HEK293T (cell line): ENCODE results near the gene AGPAT3.
"Not testable (repeated sequence)": the region's sequence is repeated elsewhere in the genome, so short reads cannot be mapped to it uniquely, and the experiment has no call there.

Experiments used
- CTCF ChIA-PET: fragments of 350-600 bp; formaldehyde crosslinking; extraction: SDS; loops from one replicate; lab custom pipeline; 2021; ENCODE audit warnings: antibody characterized with exemption, inconsistent platforms; lab: Yijun Ruan, JAX
- POLR2A ChIA-PET: fragments of 350-600 bp; formaldehyde crosslinking; extraction: SDS; loops from one replicate; lab custom pipeline; 2020; ENCODE audit warnings: antibody characterized with exemption, inconsistent platforms; lab: Yijun Ruan, JAX
- DNase-seq: peaks from one replicate; pipeline ENCODE4 v3.0.0; 2012; ENCODE audit warnings: mixed read lengths; ENCODE audit errors: extremely low spot score
- ARNT ChIP-seq: fragments of 450-650 bp; IDR thresholded peaks from 2 replicates; pipeline ENCODE4 v1.6.1; 2017; ENCODE audit warnings: mild to moderate bottlenecking
- BHLHE40 ChIP-seq: fragments of 450-650 bp; IDR thresholded peaks from 2 replicates; pipeline ENCODE4 v1.6.1; 2016; ENCODE audit warnings: mild to moderate bottlenecking, moderate library complexity, borderline replicate concordance
- CTBP1 ChIP-seq: fragments of 450-650 bp; IDR thresholded peaks from 2 replicates; pipeline ENCODE4 v1.6.1; 2016; ENCODE audit warnings: borderline replicate concordance
- ELF4 ChIP-seq: fragments of 450-650 bp; IDR thresholded peaks from 2 replicates; pipeline ENCODE4 v1.6.1; 2017; ENCODE audit warnings: antibody characterized with exemption
- FOXA1 ChIP-seq: fragments of 450-650 bp; IDR thresholded peaks from 2 replicates; pipeline ENCODE4 v1.6.1; 2016; ENCODE audit warnings: mild to moderate bottlenecking
- FOXK2 ChIP-seq: fragments of 450-650 bp; IDR thresholded peaks from 2 replicates; pipeline ENCODE4 v1.6.1; 2016; ENCODE audit warnings: mild to moderate bottlenecking
- FOXM1 ChIP-seq: fragments of 450-650 bp; IDR thresholded peaks from 2 replicates; pipeline ENCODE4 v1.6.1; 2017; ENCODE audit warnings: mild to moderate bottlenecking, borderline replicate concordance
- HDGF ChIP-seq: fragments of 450-650 bp; IDR thresholded peaks from 2 replicates; pipeline ENCODE4 v1.6.1; 2017; ENCODE audit warnings: antibody characterized with exemption, borderline replicate concordance
- L3MBTL2 ChIP-seq: fragments of 450-650 bp; conservative IDR thresholded peaks from 2 replicates; pipeline ENCODE4 v1.6.1; 2016; ENCODE audit warnings: mild to moderate bottlenecking
- LEF1 ChIP-seq: fragments of 450-650 bp; IDR thresholded peaks from 2 replicates; pipeline ENCODE4 v1.6.1; 2017; ENCODE audit warnings: mild to moderate bottlenecking, borderline replicate concordance
- NFRKB ChIP-seq: fragments of 450-650 bp; IDR thresholded peaks from 2 replicates; pipeline ENCODE4 v1.6.1; 2016; ENCODE audit warnings: mild to moderate bottlenecking, moderate library complexity
- SP1 ChIP-seq: fragments of 450-650 bp; IDR thresholded peaks from 2 replicates; pipeline ENCODE4 v1.6.1; 2017
- SUZ12 ChIP-seq: fragments of 450-650 bp; IDR thresholded peaks from 2 replicates; pipeline ENCODE4 v1.6.1; 2016; ENCODE audit warnings: mild to moderate bottlenecking
- TARDBP ChIP-seq: fragments of 450-650 bp; IDR thresholded peaks from 2 replicates; pipeline ENCODE4 v1.6.1; 2016
- ZNF384 ChIP-seq: fragments of 450-650 bp; IDR thresholded peaks from 2 replicates; pipeline ENCODE4 v1.6.1; 2016
- TF ChIP-seq, protein P1 (sequence below): fragments of 450-650 bp; IDR thresholded peaks from 2 replicates; pipeline ENCODE4 v1.6.1; 2016

The AGPAT3 gene

DNA sequence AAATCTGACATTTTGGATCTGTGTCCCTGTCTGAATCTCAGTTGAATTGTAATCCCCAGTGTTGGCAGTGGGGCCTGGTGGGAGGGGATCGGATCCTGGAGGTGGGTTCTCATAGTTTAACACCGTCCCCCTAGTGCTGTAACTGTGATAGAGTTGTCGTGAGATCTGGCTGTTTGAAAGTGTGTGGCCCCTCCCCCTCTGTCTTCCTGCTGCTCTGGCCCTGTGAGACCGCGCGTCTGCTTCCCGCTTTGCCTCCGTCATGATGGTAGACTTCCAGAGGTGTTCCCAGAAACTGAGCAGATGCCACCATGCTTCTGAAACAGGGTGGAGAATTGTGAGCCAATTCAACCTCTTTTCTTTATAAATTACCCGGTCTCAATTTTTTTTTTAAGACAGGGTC, 25.0 kb downstream of the AGPAT3 start:
- TF ChIP-seq FOXM1 = no peak
- no peak for TF ChIP-seq SP1
- TF ChIP-seq, protein P1, sequence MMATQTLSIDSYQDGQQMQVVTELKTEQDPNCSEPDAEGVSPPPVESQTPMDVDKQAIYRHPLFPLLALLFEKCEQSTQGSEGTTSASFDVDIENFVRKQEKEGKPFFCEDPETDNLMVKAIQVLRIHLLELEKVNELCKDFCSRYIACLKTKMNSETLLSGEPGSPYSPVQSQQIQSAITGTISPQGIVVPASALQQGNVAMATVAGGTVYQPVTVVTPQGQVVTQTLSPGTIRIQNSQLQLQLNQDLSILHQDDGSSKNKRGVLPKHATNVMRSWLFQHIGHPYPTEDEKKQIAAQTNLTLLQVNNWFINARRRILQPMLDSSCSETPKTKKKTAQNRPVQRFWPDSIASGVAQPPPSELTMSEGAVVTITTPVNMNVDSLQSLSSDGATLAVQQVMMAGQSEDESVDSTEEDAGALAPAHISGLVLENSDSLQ = no peak
- no peak for TF ChIP-seq SUZ12
- no peak for TF ChIP-seq FOXK2
- TF ChIP-seq TARDBP = no peak
- TF ChIP-seq ZNF384 = no peak
- no peak for TF ChIP-seq CTBP1
- DNase-seq = no peak
- POLR2A ChIA-PET = no interaction called here
- CTCF ChIA-PET = no interaction called here

DNA sequence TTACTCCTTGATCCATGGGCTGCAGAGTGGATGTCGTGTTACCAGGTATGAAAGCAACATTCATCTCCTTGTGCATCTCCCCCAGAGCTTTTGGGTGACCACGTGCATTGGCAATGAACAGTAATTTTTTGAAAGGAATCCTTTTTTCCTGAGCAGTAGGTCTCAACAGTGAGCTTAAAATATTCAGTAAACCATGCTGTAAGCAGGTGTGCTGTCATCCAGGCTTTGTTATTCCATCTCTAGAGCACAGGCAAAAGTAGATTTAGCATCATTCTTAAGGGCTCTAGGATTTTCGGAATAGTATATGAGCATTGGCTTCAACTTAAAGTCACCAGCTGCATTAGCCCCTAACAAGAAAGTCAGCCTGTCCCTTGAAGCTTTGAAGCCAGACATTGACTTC, 27.3 kb downstream of the AGPAT3 start:
- CTCF ChIA-PET = interaction anchor here (0.5 kb wide), 1 partner anchor 61 kb away, joined by 7 read pairs; no protein-coding TSS in a partner anchor
- no peak for DNase-seq

DNA sequence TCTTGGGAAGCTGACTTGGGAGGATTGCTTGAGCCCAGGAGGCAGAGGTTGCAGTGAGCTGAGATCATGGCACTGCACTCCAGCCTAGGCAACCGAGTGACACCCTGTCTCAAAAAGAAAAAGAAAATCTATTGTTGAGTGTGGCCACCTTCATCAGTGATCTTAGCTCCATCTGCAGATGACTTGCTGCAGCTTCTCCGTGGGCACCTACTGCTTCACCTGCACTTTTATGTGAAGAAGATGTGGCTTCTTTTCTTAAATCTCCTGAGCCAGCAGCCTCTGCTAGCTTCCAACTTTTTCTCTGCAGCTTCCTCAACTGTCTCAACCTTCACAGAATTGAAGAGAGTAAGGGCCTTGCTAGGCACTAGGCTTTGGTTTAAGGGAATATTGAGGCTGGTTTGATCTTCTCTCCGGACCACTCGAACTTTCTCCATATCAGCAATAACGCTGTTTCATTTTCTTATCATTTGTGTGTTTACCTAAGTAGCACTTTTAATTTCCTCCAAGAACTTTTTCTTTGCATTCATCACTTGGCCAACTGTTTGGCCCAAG, 28.0 kb downstream of the AGPAT3 start:
- ChIA-PET POLR2A (no interaction called here), CTCF (no interaction called here)
- TF ChIP-seq ZNF384 = no peak
- no peak for TF ChIP-seq BHLHE40
- no peak for TF ChIP-seq FOXM1
- no peak for TF ChIP-seq FOXK2
- TF ChIP-seq CTBP1 = no peak
- TF ChIP-seq HDGF = no peak
- TF ChIP-seq FOXA1 = no peak
- TF ChIP-seq L3MBTL2 = no peak
- TF ChIP-seq LEF1 = no peak
- TF ChIP-seq, protein P1 = no peak
- TF ChIP-seq TARDBP = no peak
- DNase-seq = no peak

More for the DNA sequence above, 27.3 kb downstream of the AGPAT3 start:
- TF ChIP-seq L3MBTL2 (no peak), TARDBP (no peak), HDGF (no peak), ELF4 (no peak), SUZ12 (no peak), FOXM1 (no peak), SP1 (no peak), ARNT (no peak)
- POLR2A ChIA-PET = no interaction called here

DNA sequence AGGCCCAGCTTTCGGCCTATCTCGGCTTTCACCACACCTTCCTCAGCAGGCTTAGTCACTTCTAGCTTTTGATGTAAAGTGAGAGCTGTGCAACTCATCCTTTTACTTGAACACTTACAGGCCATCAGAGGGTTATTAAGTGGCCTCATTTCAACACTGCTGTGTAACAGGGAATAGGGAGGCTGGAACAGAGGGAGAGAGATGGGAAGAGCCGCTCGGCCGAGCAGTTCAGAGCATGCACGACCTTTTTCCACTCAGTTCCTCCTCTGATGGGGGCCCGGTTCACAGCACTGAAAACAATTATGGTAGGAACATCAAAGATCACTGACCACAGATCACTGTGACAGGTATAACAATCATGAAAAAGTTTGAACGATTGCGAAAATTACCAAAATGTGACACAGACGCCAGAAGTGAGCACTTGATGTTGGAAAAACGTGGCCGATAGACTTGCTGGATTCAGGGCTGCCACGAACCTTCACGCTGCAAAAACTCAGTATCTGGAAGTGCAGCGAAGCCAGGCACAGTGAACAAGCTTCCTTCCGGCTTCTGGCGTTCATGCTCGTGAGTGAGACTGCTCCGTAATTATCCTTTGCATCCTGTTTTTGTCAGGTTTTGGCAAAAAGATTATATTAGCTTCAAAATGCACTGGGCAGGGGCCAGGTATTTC, 28.6 kb downstream of the AGPAT3 start:
- ChIA-PET CTCF (interaction anchor here (0.8 kb wide), 1 partner anchor 45 kb away, joined by 7 read pairs; no protein-coding TSS in a partner anchor), POLR2A (no interaction called here)
- TF ChIP-seq BHLHE40 = no peak
- no peak for TF ChIP-seq SP1
- no peak for TF ChIP-seq HDGF
- TF ChIP-seq ELF4 = no peak
- TF ChIP-seq FOXM1 = no peak
- TF ChIP-seq ARNT = no peak
- TF ChIP-seq FOXK2 = no peak
- TF ChIP-seq TARDBP = no peak
- no peak for TF ChIP-seq SUZ12
- TF ChIP-seq FOXA1 = no peak
- TF ChIP-seq, protein P1 = no peak
- TF ChIP-seq CTBP1 = no peak
- TF ChIP-seq NFRKB = no peak
- TF ChIP-seq LEF1 = no peak
- TF ChIP-seq L3MBTL2 = no peak
- TF ChIP-seq ZNF384 = no peak
- no peak for DNase-seq

DNA sequence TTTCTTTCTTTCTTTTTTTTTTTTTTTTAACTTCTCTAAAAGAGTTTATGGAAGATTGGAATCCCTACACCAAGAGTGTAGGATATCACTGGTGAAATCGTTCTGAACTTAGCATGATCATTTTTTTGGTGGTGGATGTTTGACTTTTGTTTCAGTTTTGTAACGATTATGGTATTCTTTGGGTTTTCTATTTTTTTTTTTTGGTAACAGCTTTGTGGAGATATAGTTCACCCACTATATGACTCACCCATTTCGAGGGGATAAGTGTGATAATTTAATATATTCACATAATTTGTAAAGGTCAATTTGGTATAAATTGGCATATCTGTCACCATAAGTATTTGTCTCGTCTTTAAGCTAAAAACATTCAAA, 29.2 kb downstream of the AGPAT3 start:
- CTCF ChIA-PET = interaction anchor here (0.8 kb wide), 1 partner anchor 44 kb away, joined by 7 read pairs; no protein-coding TSS in a partner anchor
- TF ChIP-seq SP1 (no peak), BHLHE40 (no peak), ZNF384 (no peak), ELF4 (no peak), FOXA1 (no peak), LEF1 (no peak), FOXK2 (no peak), CTBP1 (no peak)
- TF ChIP-seq, protein P1 = no peak
- no peak for DNase-seq
- POLR2A ChIA-PET = no interaction called here

DNA sequence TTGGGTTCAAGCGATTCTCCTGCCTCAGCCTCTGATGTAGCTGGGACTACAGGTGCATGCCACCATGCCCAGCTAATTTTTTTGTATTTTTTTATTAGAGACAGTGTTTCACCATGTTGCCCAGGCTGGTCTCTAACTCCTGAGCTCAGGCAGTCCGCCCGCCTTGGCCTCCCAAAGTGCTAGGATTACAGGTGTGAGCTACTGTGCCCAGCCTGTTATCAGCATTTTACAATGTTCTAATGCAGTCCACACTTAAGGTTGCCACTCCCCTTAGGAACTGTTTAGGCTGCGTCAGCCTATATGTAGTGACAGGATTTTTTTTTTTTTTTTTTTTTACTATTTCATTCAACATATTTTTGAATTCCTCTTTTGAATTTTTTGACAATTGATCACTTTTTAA, 30.2 kb downstream of the AGPAT3 start:
- TF ChIP-seq L3MBTL2 (no peak), FOXM1 (no peak), ARNT (no peak), SP1 (no peak), FOXA1 (no peak), ELF4 (no peak), TARDBP (no peak), CTBP1 (no peak), NFRKB (no peak), ZNF384 (no peak), FOXK2 (no peak), LEF1 (no peak), HDGF (no peak), SUZ12 (no peak), BHLHE40 (no peak)
- TF ChIP-seq, protein P1 = no peak

DNA sequence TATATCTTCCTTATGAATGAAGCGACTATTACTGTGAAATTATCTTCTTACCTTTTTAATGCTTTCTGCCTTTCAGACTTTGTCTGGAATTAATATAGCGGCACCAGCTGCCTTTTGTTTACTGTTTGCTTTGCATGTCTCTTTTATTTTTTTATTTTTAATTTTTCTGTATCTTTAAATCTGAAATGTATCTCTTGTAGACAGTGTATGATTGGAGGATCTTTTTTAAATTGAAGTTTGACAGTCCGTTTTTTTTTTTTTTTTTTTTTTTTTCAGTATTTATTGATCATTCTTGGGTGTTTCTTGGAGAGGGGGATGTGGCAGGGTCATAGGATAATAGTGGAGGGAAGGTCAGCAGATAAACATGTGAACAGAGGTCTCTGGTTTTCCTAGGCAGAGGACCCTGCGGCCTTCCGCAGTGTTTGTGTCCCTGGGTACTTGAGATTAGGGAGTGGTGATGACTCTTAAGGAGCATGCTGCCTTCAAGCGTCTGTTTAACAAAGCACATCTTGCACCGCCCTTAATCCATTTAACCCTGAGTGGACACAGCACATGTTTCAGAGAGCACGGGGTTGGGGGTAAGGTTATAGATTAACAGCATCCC, 31.8 kb downstream of the AGPAT3 start:
- DNase-seq, CTCF ChIA-PET, POLR2A ChIA-PET: not testable (repeated sequence)

More for the DNA sequence above, 30.2 kb downstream of the AGPAT3 start:
- ChIA-PET POLR2A (no interaction called here), CTCF (no interaction called here)
- no peak for DNase-seq
